Keratinocyte (primary cell): ENCODE data around the gene NARS2. TPM values are rescaled to one million over a fixed set of nuclear protein-coding genes. Genes with fewer than 3 reads are reported as not detected.

Experiments used
- DNase-seq: peaks from one replicate; pipeline ENCODE4 v3.0.0-alpha.2; 2011; ENCODE audit warnings: low read depth, missing footprints, low spot score
- FAIRE-seq: peaks from 2 replicates; lab custom pipeline; 2011; peaks lifted over from hg19 to GRCh38; lab: Jason Lieb, UNC
- H2AFZ ChIP-seq: 2 replicates; pipeline ENCODE4 v1.6.0; 2012; ENCODE audit warnings: low read length, control low read depth, inconsistent platforms; ENCODE audit not compliant: control insufficient read depth
- H3K27ac ChIP-seq: 2 replicates; pipeline ENCODE4 v1.5.1; 2011; ENCODE audit warnings: low read length; ENCODE audit not compliant: control insufficient read depth, insufficient read depth
- H3K27me3 ChIP-seq: 3 replicates; pipeline ENCODE4 v1.6.0; 2011; ENCODE audit warnings: low read length; ENCODE audit not compliant: control insufficient read depth, insufficient read depth; ENCODE audit errors: extremely low read depth
- H3K36me3 ChIP-seq, 2 experiments: 2 replicates in 1 of 2; 3 replicates in 1 of 2; pipeline ENCODE4 v1.5.1; 2011; ENCODE audit warnings: low read length in 2 of 2, mild to moderate bottlenecking in 1 of 2; ENCODE audit not compliant: control insufficient read depth in 2 of 2, insufficient read depth in 2 of 2; ENCODE audit errors: extremely low read depth in 1 of 2
- H3K4me1 ChIP-seq: 3 replicates; pipeline ENCODE4 v1.5.1; 2011; ENCODE audit warnings: low read length; ENCODE audit not compliant: control insufficient read depth, insufficient read depth; ENCODE audit errors: extremely low read depth
- H3K4me2 ChIP-seq: 3 replicates; pipeline ENCODE4 v1.6.0; 2011; ENCODE audit warnings: low read depth, low read length; ENCODE audit not compliant: control insufficient read depth, insufficient read depth; ENCODE audit errors: extremely low read depth
- H3K4me3 ChIP-seq, 3 experiments: fragments of 200-600 bp in 1 of 3; sonication (generic) in 1 of 3; 2 replicates in 2 of 3; 3 replicates in 1 of 3; pipeline ENCODE4 v1.5.1; 2011 to 2016; ENCODE audit warnings: low read length in 3 of 3, mild to moderate bottlenecking in 3 of 3, control low read depth in 2 of 3, inconsistent platforms in 1 of 3, low read depth in 1 of 3, mixed read lengths in 1 of 3, mixed run types in 1 of 3, moderate library complexity in 1 of 3; ENCODE audit not compliant: control insufficient read depth in 2 of 3, insufficient read depth in 2 of 3; ENCODE audit errors: extremely low read depth in 1 of 3
- H3K79me2 ChIP-seq: 2 replicates; pipeline ENCODE4 v1.6.0; 2012; ENCODE audit warnings: low read length; ENCODE audit not compliant: control insufficient read depth, insufficient read depth
- H3K9ac ChIP-seq: 3 replicates; pipeline ENCODE4 v1.6.0; 2011; ENCODE audit warnings: low read length; ENCODE audit not compliant: control insufficient read depth, insufficient read depth; ENCODE audit errors: extremely low read depth
- H3K9me1 ChIP-seq: 3 replicates; pipeline ENCODE4 v1.6.0; 2011; ENCODE audit warnings: low read length; ENCODE audit not compliant: control insufficient read depth, insufficient read depth; ENCODE audit errors: extremely low read depth
- H3K9me3 ChIP-seq: 2 replicates; pipeline ENCODE4 v1.5.1; 2012; ENCODE audit warnings: low read depth, low read length; ENCODE audit not compliant: control insufficient read depth
- H4K20me1 ChIP-seq: 3 replicates; pipeline ENCODE4 v1.6.0; 2011; ENCODE audit warnings: low read length; ENCODE audit not compliant: control insufficient read depth, insufficient read depth; ENCODE audit errors: extremely low read depth
- CTCF ChIP-seq, 3 experiments: IDR thresholded peaks in 1 of 3; conservative IDR thresholded peaks in 1 of 3; optimal IDR thresholded peaks in 1 of 3; 2 replicates in 2 of 3; 3 replicates in 1 of 3; pipeline versions ENCODE3 to v1.5.1; 2011; ENCODE audit warnings: low read length in 3 of 3, mild to moderate bottlenecking in 3 of 3, moderate library complexity in 2 of 3, control low read depth in 1 of 3, inconsistent platforms in 1 of 3; ENCODE audit not compliant: insufficient read depth in 2 of 3; ENCODE audit errors: extremely low read depth in 1 of 3
- EZH2 ChIP-seq: IDR thresholded peaks from one replicate; pipeline ENCODE4 v1.6.1; 2012; ENCODE audit warnings: inconsistent platforms, mild to moderate bottlenecking, low read length, moderate library complexity
- dilution Hi-C: fragments of 300-500 bp; cut with MboI; formaldehyde crosslinking; loops from one replicate; pipeline ENCODE4 v1.7.0; 2020; ENCODE audit warnings: low sequenced_read_pairs; ENCODE audit not compliant: extremely low pct_ligation_motif_present
- polyA plus RNA-seq, 5 experiments: library from polyadenylated mRNA; depleted of rRNA in 3 of 5; stranded (reverse) in 3 of 5; stranded (forward) in 1 of 5; unstranded in 1 of 5; fragments of >200 nt; gene quantifications; 1 replicate in 1 of 5; 2 replicates in 3 of 5; 3 replicates in 1 of 5; pipeline versions ENCODE4 v1.2.1 to v1.2.3, GENCODE V29; 2011 to 2012; ENCODE audit warnings: missing spikeins in 2 of 5, low read depth in 1 of 5, low replicate concordance in 1 of 5

The NARS2 gene
- polyA plus RNA-seq, 1 donor (not counting 4 experiments of a cell fraction or from before 2014, with no cell fraction given), result 28.8 TPM

DNA sequence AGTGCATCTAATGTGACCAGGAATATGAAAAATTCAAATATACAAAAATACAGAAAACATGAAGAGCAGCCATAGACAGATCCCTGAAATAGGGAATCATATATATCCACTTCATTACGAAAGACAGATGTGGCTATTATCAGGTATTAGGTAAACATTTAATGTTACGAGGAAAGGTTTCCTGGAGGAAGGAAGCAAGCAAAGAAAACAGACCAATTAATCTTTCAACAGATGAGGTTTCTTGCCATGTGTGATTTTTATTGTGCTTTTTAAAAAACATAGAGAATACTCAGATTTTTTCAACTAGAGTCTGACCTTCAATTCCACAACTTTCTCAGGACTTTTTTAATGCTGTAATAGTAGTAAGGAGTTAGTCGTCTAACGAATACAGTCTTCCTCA, 132.7 kb downstream of the NARS2 start:
- no peak overlapping the region for H3K4me2 ChIP-seq
- no peaks in the 10 kb centered on the region for H4K20me1 ChIP-seq
- DNase-seq (no peak), FAIRE-seq (no peak)
- no peaks in the 10 kb centered on the region for H3K4me1 ChIP-seq
- no peak overlapping the region for H3K4me3 ChIP-seq
- H3K79me2 ChIP-seq, result no peaks in the 10 kb centered on the region
- TF ChIP-seq EZH2, result no peak
- TF ChIP-seq CTCF (optimal IDR thresholded peaks at IDR 0.05 in 1 of 3, IDR thresholded peaks at IDR 0.05 in 1 of 3, conservative IDR thresholded peaks at IDR 0.05 in 1 of 3; ENCODE audit: extremely low read depth in 1 of 3, insufficient read depth in 2 of 3, low read length in 3 of 3), result no peak
- dilution Hi-C loops, result no loop called here
- no peak overlapping the region for H3K9ac ChIP-seq
- no peaks in the 10 kb centered on the region for H3K27me3 ChIP-seq
- peaks cover 0 to 6% of the 10 kb centered on the region in 2 experiments for H3K36me3 ChIP-seq
- H3K27ac ChIP-seq, result no peak overlapping the region
- H3K9me3 ChIP-seq, result no peaks in the 10 kb centered on the region
- H3K9me1 ChIP-seq, result no peaks in the 10 kb centered on the region
- no peak overlapping the region for H2AFZ ChIP-seq

DNA sequence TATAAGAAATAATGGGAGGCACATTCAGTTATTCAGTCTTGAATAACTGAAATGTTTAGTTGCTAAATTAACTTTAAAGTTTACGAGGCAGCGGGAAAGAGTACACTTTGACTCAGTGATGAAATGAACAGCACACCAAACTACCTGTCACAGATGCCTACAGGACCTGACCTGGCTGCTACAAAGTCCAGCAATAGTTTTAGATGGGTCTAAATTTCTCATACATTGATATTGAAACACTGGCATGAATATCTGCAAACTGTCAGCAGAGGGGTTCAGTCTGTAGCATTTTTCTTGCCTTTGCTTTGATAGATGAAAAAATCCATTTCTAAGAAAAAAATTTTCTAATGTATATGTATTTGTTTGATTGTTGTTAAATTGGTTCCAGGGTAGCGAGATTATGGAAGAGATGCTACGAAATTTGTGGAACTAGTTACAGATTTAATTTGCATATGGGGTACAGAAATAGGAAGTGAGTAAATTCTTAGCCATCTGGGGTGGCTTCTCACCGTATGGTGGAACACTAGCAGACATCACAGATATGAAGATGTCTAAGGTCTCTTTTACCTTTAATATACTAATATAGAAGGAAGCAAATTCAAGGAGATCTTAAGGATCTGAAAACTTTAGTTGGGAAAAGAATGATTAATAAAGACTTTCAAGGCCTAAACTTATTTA, 136.2 kb downstream of the NARS2 start:
- DNase-seq, result no peak
- Histone ChIP-seq H3K9me1 (no peaks in the 10 kb centered on the region), H3K9ac (no peak overlapping the region), H3K4me1 (no peaks in the 10 kb centered on the region), H3K27me3 (no peaks in the 10 kb centered on the region), H3K9me3 (no peaks in the 10 kb centered on the region), H3K79me2 (no peaks in the 10 kb centered on the region), H3K27ac (no peak overlapping the region), H3K4me3 (no peak overlapping the region), H4K20me1 (no peaks in the 10 kb centered on the region), H3K36me3 (peaks cover 0 to 6% of the 10 kb centered on the region in 2 experiments), H2AFZ (no peak overlapping the region), H3K4me2 (no peak overlapping the region)
- dilution Hi-C loops, result no loop called here
- no peak for FAIRE-seq
- TF ChIP-seq EZH2 (no peak), CTCF (optimal IDR thresholded peaks at IDR 0.05 in 1 of 3, IDR thresholded peaks at IDR 0.05 in 1 of 3, conservative IDR thresholded peaks at IDR 0.05 in 1 of 3; ENCODE audit: extremely low read depth in 1 of 3, insufficient read depth in 2 of 3, low read length in 3 of 3) (no peak)
